Spinal cord (tissue), 10 donors: Measurements from ENCODE around the gene SMARCA4. TPM values are rescaled to one million over a fixed set of nuclear protein-coding genes. Genes with fewer than 3 reads are reported as not detected.
"Not testable (repeated sequence)": the region's sequence is repeated elsewhere in the genome, so short reads cannot be mapped to it uniquely, and the experiment has no call there.

Experiments
- DNase-seq, 6 donors: peaks; one replicate each; pipeline versions ENCODE4 v3.0.0 to v3.0.0-alpha.2; 2013 to 2015; ENCODE audit warnings: low spot score in 6 of 6, low read depth in 4 of 6
- H3K27ac ChIP-seq: one replicate; pipeline ENCODE4 v1.5.1; 2013; ENCODE audit warnings: low read depth, low read length, control low read depth
- H3K27me3 ChIP-seq: one replicate; pipeline ENCODE4 v1.6.1; 2013; ENCODE audit warnings: low read length; ENCODE audit not compliant: control insufficient read depth, insufficient read depth
- H3K36me3 ChIP-seq: one replicate; pipeline ENCODE4 v1.6.1; 2013; ENCODE audit warnings: low read length; ENCODE audit not compliant: control insufficient read depth, insufficient read depth
- H3K4me1 ChIP-seq: one replicate; pipeline ENCODE4 v1.6.1; 2013; ENCODE audit warnings: low read length; ENCODE audit not compliant: control insufficient read depth, insufficient read depth
- H3K4me3 ChIP-seq: one replicate; pipeline ENCODE4 v1.5.1; 2013; ENCODE audit warnings: low read depth, low read length, control low read depth
- H3K9me3 ChIP-seq: one replicate; pipeline ENCODE4 v1.6.1; 2013; ENCODE audit warnings: low read length; ENCODE audit not compliant: control insufficient read depth, insufficient read depth
- WGBS: methylation state at CpG from one replicate; pipeline ENCODE4 v1.1.5; 2013; ENCODE audit warnings: missing lambda C conversion rate; ENCODE audit not compliant: insufficient coverage; 5-methylcytosine and 5-hydroxymethylcytosine counted together
- polyA plus RNA-seq, 2 donors: library from polyadenylated mRNA; unstranded; fragments of 120-200 nt; gene quantifications; one replicate each; pipeline ENCODE4 v1.2.1, GENCODE V29; 2013; ENCODE audit not compliant: insufficient read length in 2 of 2
- total RNA-seq, 2 donors: library from RNA; depleted of rRNA in 1 of 2; stranded (reverse); fragments of 120-200 nt in 1 of 2; fragments of >200 nt in 1 of 2; gene quantifications; one replicate each; pipeline versions ENCODE4 v1.2.3 to v1.2.4, GENCODE V29; 2013 to 2014
- donor health status: healthy.

Gene SMARCA4
- total and polyA plus RNA-seq, 4 donors, result 86.5 to 228 (median 159) TPM

DNA sequence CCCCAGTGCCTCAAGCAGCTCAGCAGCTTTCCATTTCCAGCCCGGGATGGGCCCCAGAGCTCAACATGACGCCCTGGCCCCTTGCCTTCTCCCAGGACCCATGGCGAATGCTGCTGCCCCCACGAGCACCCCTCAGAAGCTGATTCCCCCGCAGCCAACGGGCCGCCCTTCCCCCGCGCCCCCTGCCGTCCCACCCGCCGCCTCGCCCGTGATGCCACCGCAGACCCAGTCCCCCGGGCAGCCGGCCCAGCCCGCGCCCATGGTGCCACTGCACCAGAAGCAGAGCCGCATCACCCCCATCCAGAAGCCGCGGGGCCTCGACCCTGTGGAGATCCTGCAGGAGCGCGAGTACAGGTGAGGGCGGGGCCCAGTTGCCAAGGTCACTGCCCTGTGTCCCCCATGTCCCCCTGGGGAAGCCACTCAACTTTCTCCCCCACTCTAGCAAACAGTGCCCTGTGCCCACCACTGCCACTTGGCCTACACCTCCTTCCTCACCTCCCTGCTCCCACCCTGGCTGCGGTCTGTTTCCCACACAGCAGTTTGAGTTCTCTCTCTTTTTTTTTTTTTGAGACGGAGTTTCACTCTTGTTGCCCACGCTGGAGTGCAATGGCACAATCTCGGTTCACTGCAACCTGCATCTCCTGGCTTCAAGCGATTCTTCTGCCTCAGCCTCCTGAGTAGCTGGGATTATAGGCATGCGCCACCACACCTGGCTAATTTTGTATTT lies 26.9 kb downstream of the SMARCA4 start:
- H3K4me1 ChIP-seq, result no peaks in the 10 kb centered on the region
- H3K36me3 ChIP-seq, result peaks cover 93% of the 10 kb centered on the region
- no peak for DNase-seq
- no peaks in the 10 kb centered on the region for H3K27me3 ChIP-seq
- 93% methylated on average over 29 of the region's 32 CpGs for WGBS
- no peak overlapping the region for H3K27ac ChIP-seq
- no peak overlapping the region for H3K4me3 ChIP-seq
- no peaks in the 10 kb centered on the region for H3K9me3 ChIP-seq

DNA sequence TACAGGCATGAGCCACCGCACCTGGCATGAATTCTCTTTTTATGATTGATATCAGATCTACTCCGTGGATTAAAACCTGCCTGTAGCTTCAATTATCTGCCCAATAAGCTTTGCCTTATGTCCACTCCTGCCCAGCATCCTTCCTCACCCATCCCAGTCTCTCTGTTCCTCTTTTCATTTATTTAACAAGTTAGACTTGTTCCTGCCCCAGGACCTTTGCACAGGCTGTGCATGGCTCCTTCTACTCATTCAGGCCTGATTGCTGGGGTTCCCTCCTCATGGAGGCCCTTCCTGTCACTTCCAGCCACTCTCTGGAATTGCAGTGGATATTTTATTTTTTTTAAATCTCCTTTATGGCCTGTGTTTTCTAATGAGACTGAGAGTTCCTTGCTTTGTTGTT lies 27.6 kb downstream of the SMARCA4 start:
- WGBS, result 94% methylated on average over 2 of the region's 2 CpGs
- Histone ChIP-seq H3K27ac (no peak overlapping the region), H3K4me3 (no peak overlapping the region), H3K9me3 (no peaks in the 10 kb centered on the region), H3K27me3 (no peaks in the 10 kb centered on the region), H3K4me1 (no peaks in the 10 kb centered on the region), H3K36me3 (peaks cover 97% of the 10 kb centered on the region)
- DNase-seq, result no peak

GRCh38 chr19:10988921-10989320 lies 28.1 kb downstream of the SMARCA4 start:
- peaks cover 97% of the 10 kb centered on the region for H3K36me3 ChIP-seq
- WGBS, result 98% methylated on average over 12 of the region's 12 CpGs

GRCh38 chr19:10991076-10991475 lies 30.2 kb downstream of the SMARCA4 start:
- H3K27me3 ChIP-seq, result no peaks in the 10 kb centered on the region
- no peak overlapping the region for H3K27ac ChIP-seq
- H3K4me1 ChIP-seq, result no peaks in the 10 kb centered on the region
- 95% methylated on average over 20 of the region's 20 CpGs for WGBS
- no peak overlapping the region for H3K4me3 ChIP-seq
- H3K36me3 ChIP-seq, result peaks cover 97% of the 10 kb centered on the region
- H3K9me3 ChIP-seq, result no peaks in the 10 kb centered on the region
- DNase-seq, result no peak

More at GRCh38 chr19:10988921-10989320, 28.1 kb downstream of the SMARCA4 start:
- Histone ChIP-seq H3K4me1 (no peaks in the 10 kb centered on the region), H3K4me3 (no peak overlapping the region), H3K9me3 (no peaks in the 10 kb centered on the region), H3K27ac (no peak overlapping the region), H3K27me3 (no peaks in the 10 kb centered on the region)
- DNase-seq, result no peak

DNA sequence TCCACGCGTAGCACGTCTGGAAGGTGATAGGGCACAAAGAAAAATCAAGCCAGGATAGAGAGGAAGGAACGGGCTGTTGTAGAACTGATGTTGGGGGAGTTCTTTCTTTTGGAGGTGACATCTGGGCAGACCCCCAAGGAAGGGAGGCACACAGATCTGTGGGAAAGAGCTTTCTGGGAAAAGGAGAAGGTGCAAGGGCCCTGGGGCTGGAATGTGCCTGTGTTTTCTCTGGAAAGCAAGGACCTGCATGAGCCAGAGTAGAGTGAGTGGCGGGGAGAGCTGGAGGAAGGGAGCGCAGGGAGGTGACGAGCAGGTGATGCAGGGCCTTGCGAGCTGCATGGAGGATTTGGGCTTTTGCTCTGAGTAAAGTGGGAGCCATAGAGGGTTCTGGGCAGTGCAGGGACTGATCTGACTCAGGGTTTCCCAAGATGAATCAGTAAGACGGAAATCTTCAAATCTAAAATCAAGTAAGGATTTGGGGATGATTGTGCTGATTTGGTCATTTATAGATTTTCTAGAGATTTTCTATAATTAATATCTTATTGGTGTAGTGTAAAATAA lies 30.8 kb downstream of the SMARCA4 start:
- no peaks in the 10 kb centered on the region for H3K27me3 ChIP-seq
- 96% methylated on average over 7 of the region's 9 CpGs for WGBS
- no peaks in the 10 kb centered on the region for H3K4me1 ChIP-seq
- H3K9me3 ChIP-seq, result no peaks in the 10 kb centered on the region
- no peak overlapping the region for H3K4me3 ChIP-seq
- H3K36me3 ChIP-seq, result peaks cover 97% of the 10 kb centered on the region
- no peak for DNase-seq
- H3K27ac ChIP-seq, result no peak overlapping the region

- H3K9me3 ChIP-seq, H3K4me1 ChIP-seq, H3K4me3 ChIP-seq, H3K27ac ChIP-seq, DNase-seq, H3K27me3 ChIP-seq: not testable (repeated sequence)
- H3K36me3 ChIP-seq, result peaks cover 97% of the 10 kb centered on the region
- no CpG with 5 or more reads among the region's 6 CpGs for WGBS
Measured at GRCh38 chr19:10992174-10992573, 31.3 kb downstream of the SMARCA4 start.

DNA sequence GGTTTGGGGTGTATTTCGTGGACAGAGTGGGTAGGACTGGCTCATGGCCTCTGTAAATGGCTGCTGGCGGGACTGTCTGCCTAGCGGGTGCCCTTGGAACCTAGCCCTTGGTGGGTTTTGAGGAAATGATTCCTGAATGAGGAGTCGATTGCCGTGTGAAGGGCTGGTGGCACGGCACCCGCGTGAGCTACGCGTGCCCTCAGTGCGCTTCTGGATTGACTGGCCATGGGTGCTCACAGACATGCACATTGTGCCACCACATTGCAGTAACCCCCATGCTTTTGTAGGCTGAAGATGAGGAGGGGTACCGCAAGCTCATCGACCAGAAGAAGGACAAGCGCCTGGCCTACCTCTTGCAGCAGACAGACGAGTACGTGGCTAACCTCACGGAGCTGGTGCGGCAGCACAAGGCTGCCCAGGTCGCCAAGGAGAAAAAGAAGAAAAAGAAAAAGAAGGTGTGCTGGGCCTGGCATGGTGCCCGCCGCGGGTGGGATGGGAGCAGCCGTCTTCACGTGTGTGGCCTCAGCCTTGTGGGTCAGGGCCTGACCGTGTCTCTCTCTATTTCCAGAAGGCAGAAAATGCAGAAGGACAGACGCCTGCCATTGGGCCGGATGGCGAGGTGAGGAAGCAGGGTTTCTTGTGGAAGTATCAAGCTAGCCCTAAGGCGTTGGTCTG lies 35.2 kb downstream of the SMARCA4 start:
- Histone ChIP-seq H3K4me3 (no peak overlapping the region), H3K36me3 (peaks cover 96% of the 10 kb centered on the region), H3K27ac (no peak overlapping the region), H3K27me3 (no peaks in the 10 kb centered on the region), H3K4me1 (no peaks in the 10 kb centered on the region), H3K9me3 (no peaks in the 10 kb centered on the region)
- DNase-seq, result no peak
- WGBS, result 93% methylated on average over 29 of the region's 29 CpGs

- WGBS, result 90% methylated on average over 6 of the region's 6 CpGs
- Histone ChIP-seq H3K4me1 (no peaks in the 10 kb centered on the region), H3K36me3 (peaks cover 96% of the 10 kb centered on the region), H3K9me3 (no peaks in the 10 kb centered on the region), H3K27me3 (no peaks in the 10 kb centered on the region), H3K27ac (no peak overlapping the region), H3K4me3 (no peak overlapping the region)
- no peak for DNase-seq
Measured at GRCh38 chr19:10998045-10998533, 37.3 kb downstream of the SMARCA4 start.

DNA sequence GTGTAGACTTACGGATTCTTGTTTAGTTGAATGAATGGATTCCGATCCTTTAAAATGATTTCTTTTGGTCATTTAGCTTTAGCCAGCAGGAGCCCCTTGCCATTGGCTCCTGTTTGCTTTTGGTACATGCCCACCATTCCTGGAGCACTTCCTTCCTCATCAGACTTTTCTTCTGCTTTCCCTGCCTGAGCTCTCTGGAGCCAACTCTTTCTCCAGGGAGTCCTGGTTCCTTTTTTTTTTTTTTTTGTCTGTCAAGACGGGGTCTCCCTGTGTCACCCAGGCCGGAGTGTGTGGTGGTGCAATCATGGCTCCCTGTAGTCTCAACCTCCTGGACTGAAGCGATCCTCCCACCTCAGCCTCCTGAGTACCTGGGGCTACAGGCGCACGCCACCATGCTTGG lies 37.8 kb downstream of the SMARCA4 start:
- H3K27ac ChIP-seq, result no peak overlapping the region
- H3K4me1 ChIP-seq, result no peaks in the 10 kb centered on the region
- peaks cover 96% of the 10 kb centered on the region for H3K36me3 ChIP-seq
- no peak overlapping the region for H3K4me3 ChIP-seq
- H3K9me3 ChIP-seq, result no peaks in the 10 kb centered on the region
- no peak for DNase-seq
- H3K27me3 ChIP-seq, result no peaks in the 10 kb centered on the region
- WGBS, result no CpG with 5 or more reads among the region's 7 CpGs
